GM13977 (cell line): Measurements from ENCODE around the gene RNF112.

ENCODE experiments used
- DNase-seq: peaks from one replicate; pipeline ENCODE4 v3.0.0; 2012; ENCODE audit warnings: low spot score
- CTCF ChIP-seq: IDR thresholded peaks from 2 replicates; pipeline ENCODE4 v1.5.1; 2012; ENCODE audit warnings: mild to moderate bottlenecking, control low read depth; ENCODE audit not compliant: insufficient read depth; ENCODE audit errors: extremely low read depth, missing control alignments
- in situ Hi-C: fragments of 300-500 bp; cut with MboI; formaldehyde crosslinking; loops from one replicate; pipeline ENCODE4 v1.12.0; 2022; ENCODE audit warnings: low sequenced_read_pairs, low pct_unique_long_range_greater_than_20kb, mixed read lengths, inconsistent platforms; ENCODE audit not compliant: unreplicated experiment

The RNF112 gene

GRCh38 chr17:19412510-19412909 lies 1.5 kb downstream of the RNF112 start:
- no peak for TF ChIP-seq CTCF
- DNase-seq, result no peak
- in situ Hi-C loops, result no loop called here

GRCh38 chr17:19412984-19413383 lies 2.0 kb downstream of the RNF112 start:
- in situ Hi-C loops, result no loop called here

GRCh38 chr17:19413761-19414160 lies 2.7 kb downstream of the RNF112 start:
- DNase-seq, result no peak
- no peak for TF ChIP-seq CTCF
- in situ Hi-C loops, result no loop called here

More at GRCh38 chr17:19412984-19413383, 2.0 kb downstream of the RNF112 start:
- no peak for DNase-seq
- no peak for TF ChIP-seq CTCF

GRCh38 chr17:19414396-19415280 lies 3.6 kb downstream of the RNF112 start:
- TF ChIP-seq CTCF, result no peak
- DNase-seq, result no peak
- in situ Hi-C loops, result no loop called here

GRCh38 chr17:19415311-19415710 lies 4.3 kb downstream of the RNF112 start:
- in situ Hi-C loops, result no loop called here
- TF ChIP-seq CTCF, result no peak
- no peak for DNase-seq

GRCh38 chr17:19415806-19416775 lies 5.1 kb downstream of the RNF112 start:
- in situ Hi-C loops, result no loop called here

More at GRCh38 chr17:19415806-19416775, 5.1 kb downstream of the RNF112 start:
- TF ChIP-seq CTCF, result no peak
- DNase-seq, result no peak
